Epidermal melanocyte (primary cell): ENCODE data around the gene HAGHL.

Experiments used
- DNase-seq: peaks from one replicate; pipeline ENCODE4 v3.0.0; 2011; ENCODE audit warnings: low spot score; ENCODE audit not compliant: insufficient read length

The HAGHL gene

DNA sequence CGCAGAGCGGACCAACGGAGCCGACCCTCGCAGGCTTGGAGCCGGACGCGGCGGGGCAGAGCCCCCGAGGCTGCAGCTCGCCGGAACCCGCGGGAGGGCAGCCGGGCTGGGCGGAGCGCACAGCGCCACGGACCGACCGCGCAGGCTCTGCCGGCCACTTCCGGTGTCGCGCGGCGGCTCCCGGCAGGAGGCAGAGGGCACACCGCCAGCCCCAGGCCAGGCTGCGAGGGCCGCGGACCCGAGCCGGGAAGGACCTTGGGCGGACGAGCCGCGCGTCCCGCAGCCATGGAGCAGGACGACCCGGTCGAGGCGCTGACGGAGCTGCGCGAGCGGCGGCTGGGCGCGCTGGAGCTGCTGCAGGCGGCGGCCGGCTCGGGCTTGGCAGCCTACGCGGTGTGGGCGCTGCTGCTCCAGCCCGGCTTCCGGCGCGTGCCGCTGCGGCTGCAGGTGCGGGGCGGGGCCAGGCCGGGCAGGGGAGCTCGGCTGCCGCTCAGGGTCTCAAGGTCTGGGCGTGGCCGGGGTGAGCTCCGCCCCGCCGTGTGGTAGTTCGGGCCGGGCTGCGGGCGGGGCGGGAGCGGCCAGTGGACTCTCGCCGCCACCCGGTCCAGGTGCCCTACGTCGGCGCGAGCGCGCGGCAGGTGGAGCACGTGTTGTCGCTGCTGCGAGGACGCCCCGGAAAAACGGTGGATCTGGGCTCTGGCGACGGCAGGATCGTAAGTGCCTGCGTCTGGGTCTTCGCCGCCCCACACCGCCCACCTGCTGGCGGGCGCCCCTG, 5.7 kb upstream of the HAGHL start, which contains the start of gene ANTKMT:
TSS of gene ANTKMT (plus strand) at position 157 of the 775 bp plus-strand sequence. CDS start at position 286, 129 bp downstream.
- peak; percentile 92 for DNase-seq

DNA sequence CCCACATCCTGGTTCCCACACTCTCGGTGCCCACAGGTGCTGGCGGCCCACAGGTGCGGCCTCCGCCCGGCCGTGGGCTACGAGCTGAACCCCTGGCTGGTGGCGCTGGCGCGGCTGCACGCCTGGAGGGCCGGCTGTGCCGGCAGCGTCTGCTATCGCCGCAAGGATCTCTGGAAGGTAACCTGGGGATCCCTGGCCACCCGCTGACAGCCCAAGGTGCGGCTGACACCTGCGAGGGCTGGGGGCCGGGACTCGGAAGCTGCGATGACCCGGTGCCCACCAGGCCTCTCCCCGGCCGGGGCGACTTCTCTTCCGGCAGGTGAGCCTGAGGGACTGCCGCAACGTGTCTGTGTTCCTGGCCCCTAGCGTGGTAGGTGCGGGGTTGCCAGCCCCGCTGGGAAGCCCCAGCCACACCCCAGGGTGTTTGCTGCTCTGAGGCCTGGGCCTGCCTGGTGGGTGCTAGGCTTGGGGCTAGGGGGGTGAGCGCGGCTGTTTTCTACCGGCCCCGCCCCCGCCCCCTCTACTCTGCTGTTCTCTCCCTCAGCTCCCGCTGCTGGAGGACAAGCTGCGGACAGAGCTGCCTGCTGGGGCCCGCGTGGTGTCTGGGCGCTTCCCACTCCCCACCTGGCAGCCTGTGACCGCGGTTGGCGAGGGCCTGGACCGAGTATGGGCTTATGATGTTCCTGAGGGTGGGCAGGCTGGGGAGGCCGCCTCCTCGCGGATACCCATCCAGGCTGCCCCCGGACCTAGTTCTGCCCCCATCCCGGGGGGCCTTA, 5.0 kb upstream of the HAGHL start:
- no peak for DNase-seq

DNA sequence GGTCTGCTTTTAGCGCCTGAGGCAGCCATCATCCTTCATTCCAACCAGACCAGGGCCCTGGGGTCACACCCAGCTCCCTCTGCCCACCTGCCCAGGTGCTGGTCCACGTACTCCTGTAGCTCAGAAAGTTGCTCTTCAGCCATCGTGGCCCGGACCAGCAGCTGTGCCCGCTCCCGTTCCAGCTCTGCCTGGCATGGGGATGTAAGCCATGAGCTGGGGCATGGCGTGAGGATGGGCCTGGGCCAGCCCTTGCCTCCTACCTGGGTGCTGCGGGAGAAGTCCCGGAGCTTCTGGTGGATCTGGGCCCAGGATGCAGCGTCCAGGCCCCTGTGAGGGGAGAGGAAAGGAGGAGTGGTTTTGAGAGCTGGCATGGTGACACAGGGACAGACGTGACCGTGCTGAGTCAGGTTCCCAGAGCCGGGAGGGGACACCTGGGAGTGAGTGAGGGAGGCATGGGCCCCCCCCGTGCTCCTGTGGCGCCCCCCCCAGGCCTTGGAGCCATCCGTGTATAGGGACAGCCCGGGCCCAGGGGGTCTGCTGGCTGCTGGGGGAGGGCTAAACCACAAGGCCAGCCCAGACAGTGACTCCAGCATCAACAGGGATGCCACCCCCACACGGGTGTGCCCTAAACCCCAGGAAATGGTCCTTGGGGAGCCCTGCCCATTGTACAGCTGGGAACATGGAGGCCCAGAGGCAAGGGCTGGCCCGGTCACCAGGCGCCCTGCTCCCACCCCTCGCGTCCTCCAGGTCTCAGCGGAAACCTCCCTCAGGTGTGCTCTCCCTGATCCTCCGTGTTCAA, 3.9 kb upstream of the HAGHL start:
- DNase-seq: no peak

DNA sequence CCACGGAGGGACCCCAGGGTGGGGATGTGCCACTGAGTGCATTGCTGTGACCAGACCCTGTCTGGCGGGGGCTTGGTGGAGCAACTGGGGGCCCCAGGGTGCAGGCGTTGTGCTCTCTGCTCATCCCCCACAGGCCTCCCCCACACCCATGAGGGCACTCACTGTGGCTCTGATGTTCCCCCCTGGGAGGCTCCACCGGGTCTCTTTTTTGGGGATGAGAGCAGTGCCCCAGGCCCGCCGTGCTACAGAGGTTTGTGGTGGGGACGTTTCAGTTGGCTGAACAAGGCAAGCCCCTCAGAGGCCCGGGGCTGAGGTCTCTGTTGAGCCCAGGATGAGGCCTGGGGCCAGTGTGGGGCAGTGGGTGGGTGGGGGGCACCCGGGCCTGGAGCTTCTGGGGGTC, 3.2 kb upstream of the HAGHL start:
- DNase-seq: no peak

DNA sequence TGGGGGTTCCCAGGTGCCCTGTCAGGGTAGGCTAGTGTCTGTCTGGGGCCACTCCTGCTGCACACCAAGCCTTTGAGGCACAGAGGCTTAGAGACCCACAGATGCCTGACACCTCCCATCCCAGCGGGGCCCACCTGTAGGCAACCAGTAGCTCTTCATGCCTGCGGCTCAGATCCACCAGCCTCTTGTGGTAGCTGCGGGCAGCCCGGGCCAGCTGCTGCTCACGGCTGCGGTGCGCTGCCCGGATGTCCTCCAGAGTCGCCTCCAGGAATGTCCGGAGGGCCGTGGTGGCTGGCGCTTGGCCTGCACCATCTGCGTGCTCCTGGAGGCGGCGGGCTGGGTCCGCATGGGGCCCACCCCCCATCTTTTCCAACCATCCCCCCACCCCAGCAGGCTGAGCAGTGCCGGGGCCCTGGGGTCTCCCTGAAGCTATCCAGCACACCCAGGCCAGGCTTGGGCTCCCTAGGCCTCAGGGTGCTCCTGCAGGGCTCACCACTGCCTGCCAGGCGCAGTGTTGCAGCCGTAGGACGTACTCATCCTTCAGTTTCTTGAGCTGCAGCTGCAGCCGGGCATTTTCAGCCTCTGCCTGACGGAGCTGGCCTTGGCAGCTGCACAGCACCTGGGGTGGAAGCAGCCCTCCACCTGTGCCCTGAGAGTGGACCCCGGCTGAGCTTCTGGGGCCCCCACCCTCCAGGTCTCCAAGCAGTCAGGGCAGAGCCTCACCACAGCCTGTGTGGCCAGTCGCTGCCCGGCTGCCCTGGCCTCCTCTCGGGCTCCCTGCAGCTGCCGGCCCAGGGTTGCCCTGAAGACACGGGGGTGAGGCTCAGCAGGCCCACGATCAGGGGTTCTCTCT, 2.5 kb upstream of the HAGHL start:
- no peak for DNase-seq

DNA sequence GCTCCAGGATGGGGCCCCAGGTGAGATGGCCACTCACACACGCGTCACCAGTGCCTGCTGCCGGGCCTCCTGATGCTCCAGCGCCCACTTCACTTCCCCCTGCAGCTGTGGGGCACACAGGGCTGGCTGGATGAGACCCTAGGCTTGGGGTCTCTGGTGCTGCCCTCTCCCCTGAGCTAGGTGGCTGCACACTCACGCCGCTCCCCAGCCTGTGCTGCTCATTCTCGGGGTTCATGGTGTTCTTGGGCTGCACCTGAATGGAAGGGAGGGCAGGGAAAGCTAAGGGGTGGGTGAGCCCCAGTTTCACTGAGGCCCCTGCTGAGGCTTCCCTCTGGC, 1.9 kb upstream of the HAGHL start:
- DNase-seq: no peak

DNA sequence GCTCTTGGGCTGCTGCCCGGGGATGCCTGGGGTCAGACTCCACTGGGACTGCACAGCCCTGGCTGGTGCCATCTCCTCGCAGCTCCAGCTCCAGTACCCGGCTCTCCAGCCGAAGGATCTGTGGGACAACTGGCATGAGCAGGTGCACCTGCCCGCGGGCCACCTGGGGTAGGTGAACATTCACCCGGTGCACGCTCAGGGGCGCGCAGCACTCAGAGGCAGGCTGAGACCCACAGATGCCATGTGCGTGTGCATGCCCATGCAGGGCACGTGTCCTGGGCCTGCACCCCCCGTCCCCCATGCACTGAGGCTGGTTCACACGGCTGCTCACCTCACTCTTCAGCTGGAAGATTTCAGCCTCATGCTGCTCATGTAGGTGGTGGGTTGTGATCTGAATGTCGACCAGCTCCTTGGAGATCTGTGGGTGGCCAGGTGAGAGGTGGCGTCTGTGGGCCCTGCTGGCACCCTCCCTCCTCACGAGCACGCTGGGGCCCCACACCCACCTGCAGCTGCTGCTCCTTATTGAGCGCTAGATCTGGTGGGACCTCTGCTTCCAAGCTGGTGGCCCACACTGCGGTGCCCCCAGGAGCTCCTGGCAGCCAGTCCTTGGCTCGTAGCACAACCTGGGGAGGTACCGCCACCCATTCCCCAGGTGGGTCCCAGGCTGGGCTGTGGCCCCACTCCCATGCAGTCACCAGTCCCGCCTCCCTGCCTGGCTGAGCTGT, 1.3 kb upstream of the HAGHL start:
- no peak for DNase-seq

DNA sequence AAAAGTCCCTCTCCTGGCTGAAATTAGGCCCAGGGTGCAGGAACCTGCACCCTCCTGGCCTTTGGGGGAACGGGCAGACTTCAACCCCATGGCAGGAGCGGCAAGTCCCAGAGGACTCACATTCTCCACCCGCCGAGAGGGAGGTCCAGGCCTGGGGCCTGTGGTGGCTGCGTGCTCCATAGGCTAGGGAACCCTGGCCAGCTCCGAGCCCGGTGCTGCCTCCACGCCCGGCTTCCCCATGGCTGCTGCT, 793 bp upstream of the HAGHL start:
- DNase-seq: no peak

DNA sequence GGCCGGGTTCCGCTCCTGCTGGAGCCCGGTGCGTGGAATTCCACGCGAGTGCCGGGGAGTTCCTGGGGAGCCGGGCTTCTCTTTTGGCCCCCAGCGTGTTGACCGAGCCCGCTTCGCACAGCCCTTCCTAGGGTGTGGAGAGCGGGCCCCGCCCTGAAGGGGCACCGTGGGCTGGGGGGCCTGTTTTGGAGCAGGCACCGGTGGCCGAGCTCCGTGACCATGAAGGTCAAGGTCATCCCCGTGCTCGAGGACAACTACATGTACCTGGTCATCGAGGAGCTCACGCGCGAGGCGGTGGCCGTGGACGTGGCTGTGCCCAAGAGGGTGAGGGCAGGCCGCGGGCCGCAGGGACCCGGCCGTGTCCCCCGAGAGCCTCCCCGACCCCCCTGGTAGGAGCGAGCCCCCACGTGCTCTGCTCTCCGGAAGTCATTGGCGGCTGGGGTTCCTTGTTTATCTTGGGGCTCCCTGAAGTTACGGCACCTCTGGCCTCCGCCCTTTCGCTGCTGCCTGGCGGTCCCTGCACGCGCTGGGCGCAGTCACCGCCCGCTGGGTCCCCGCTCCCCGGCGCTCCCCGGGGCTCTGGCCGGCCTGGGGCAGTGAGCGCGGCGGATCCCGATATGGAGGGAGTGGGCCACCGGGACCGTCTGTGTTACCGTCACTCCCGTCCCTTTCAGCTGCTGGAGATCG, 528 bp downstream of the HAGHL start:
- no peak for DNase-seq

DNA sequence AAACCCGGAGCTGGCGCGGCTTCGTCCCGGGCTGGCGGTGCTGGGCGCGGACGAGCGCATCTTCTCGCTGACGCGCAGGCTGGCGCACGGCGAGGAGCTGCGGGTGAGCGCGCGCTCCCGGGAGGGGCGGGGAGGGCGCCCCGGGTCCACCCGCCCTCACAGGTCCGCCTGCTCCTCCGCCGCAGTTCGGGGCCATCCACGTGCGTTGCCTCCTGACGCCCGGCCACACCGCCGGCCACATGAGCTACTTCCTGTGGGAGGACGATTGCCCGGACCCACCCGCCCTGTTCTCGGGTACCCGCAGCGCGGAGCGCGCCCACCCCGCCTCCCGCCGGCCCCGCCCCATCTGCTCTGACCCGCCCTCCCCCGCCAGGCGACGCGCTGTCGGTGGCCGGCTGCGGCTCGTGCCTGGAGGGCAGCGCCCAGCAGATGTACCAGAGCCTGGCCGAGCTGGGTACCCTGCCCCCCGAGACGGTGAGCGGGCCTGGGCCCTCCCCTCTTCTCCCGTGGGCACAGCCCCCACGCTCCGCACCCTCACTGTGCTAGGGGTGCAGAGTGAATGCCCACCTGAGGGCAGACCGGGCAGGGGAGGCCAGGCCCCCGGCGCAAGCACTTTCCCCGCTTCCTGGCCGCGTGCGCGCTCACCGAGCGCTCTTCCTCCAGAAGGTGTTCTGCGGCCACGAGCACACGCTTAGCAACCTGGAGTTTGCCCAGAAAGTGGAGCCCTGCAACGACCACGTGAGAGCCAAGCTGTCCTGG, 1.4 kb downstream of the HAGHL start:
- DNase-seq: peak; percentile 85

DNA sequence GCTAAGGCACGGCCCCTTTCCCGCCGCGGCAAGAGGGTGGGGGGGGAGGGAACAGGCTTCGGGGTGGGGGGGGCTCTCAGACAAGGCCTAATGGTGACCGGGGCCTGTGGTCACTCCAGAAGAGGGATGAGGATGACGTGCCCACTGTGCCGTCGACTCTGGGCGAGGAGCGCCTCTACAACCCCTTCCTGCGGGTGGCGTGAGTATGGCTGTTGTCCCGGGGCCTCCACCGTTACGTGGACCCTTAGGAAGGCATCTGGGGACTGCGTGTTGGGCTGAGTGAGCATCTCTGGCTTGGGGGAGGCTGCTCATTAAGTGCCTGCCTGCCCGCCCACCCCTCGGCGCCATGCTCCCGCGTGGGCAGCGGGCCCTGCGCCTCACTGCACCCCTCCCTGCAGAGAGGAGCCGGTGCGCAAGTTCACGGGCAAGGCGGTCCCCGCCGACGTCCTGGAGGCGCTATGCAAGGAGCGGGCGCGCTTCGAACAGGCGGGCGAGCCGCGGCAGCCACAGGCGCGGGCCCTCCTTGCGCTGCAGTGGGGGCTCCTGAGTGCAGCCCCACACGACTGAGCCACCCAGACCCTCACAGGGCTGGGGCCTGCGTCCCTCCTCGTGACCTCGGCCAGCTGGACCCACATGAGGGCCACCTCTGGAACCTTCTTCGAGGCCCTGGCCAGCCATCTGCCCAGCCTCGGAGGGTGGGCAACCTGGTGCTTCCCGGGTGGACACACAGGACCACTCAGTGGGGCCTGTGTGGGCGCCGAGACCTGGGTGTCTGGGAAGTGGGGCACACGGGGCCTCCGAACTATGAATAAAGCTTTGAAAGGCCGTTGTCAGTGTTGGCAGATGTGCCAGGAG, 2.2 kb downstream of the HAGHL start:
- no peak for DNase-seq

DNA sequence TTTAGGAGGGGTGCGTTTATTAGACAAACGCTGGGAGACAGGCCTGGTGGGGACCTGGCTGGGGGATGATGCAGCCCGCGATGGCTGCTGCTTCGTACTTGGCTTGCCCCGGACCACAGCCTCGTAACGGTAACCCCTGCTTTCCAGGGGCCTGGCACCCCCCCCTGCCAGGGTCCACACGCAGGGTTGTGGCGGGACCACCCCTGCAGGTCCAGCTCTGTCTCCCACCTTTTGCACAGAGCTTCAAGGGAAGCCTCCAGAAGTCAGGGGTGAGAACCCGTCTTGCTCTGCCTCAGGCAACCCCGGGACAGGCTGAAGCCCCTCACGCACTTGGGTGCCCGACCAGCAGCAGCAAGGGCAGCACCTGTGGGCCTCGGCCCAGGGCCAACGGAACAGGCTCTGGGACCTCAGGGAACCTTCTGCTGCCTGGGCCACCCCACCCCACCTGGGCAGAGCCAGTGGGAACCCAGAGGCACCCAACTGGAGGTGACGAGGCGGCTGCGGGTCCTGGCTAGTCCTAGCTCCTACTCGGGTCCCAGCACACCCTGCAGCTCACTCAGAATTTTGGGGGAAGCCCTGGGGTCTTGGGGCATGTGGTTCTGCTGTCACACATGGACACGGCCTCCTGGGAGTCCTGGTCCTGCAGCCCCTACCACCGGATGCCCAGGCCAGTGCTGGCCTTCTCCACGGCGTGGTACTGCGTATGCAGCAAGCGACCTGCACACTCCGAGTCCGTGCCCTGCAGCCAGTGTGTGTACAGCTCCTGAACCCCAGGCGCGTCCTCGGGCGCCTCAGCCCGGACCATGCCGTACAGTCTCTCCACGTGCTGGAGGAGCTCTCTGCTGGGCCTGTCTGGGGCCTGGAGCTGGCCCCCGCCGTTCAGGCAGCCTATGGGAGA, 3.1 kb downstream of the HAGHL start:
- DNase-seq: no peak

DNA sequence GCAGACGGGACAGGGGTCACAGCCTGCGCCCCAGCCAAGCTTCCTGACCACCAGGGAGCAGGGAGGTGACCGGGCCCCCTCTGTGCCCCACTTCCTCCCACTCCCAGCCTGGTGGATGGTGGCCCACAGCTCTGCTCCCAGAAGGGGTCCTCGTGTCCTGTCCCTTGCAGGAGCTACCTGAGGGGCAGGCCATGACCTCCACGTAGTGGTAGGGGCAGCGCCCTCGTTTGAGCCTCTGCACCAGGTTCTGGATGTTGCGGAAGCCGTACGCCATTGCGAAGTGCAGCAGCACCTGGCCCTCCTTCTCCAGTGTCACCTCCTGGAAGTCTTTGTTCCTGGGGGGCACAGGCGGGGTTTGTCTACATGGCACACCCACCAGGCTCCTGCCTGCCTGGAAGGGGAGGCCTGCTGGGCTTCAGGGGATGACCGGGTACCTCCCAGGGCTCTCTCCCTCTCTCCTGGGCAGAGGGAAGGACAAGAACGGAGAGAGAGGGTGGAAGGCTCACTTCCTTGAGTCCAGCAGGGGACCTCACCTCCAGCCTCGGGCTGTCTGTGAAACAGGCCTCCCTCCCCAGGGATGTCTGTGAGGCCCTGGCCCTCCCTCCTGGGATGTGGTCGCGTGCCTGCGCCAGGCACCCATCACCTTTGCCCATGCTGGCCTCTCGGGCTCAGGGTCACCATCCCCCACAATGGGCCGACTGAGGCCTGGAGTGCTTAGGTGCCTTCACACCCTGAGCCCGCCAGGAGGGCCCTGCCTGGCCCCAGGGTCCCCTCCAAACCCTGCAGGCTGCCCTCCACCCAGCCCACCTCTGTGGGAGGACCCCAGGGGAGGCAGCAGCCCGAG, 4.0 kb downstream of the HAGHL start:
- DNase-seq: no peak

DNA sequence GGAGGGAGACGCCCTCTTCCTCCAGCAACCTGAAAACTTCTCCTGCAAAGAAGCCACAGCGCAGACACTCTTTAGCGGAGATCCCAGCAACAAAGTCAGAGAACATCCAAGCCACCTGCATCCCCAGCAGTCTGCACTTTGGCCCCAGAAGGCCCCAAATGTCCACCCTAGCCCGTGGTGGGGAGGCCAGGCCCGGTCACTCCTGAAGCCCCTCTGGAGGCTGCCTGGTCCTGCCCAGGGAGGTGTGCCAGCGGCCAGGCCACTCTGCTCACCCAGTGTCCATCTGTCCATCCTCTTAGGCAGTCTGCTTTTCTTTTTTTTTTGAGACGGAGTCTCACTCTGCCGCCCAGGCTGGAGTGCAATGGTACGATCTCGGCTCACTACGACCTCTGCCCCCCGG, 5.4 kb downstream of the HAGHL start:
- no peak for DNase-seq

DNA sequence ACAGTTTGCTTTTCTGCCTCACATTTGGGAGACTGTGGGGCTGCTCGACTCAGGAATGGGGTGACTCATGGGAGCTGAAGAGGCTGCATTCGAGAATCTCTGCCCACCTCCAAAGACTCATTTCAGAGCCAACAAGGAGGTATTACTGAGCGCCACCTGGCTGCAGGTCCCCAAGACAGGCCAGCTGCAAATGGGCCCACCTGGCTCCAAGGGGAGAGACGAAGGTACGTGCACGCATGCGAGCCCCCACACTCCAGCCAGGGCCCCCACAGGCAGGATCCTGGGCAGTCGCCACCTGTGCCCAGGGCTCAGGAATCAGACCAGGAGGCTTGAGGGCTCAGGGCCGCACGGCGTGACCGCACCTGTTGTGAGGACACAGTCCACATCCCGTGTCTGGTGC, 6.0 kb downstream of the HAGHL start:
- no peak for DNase-seq

DNA sequence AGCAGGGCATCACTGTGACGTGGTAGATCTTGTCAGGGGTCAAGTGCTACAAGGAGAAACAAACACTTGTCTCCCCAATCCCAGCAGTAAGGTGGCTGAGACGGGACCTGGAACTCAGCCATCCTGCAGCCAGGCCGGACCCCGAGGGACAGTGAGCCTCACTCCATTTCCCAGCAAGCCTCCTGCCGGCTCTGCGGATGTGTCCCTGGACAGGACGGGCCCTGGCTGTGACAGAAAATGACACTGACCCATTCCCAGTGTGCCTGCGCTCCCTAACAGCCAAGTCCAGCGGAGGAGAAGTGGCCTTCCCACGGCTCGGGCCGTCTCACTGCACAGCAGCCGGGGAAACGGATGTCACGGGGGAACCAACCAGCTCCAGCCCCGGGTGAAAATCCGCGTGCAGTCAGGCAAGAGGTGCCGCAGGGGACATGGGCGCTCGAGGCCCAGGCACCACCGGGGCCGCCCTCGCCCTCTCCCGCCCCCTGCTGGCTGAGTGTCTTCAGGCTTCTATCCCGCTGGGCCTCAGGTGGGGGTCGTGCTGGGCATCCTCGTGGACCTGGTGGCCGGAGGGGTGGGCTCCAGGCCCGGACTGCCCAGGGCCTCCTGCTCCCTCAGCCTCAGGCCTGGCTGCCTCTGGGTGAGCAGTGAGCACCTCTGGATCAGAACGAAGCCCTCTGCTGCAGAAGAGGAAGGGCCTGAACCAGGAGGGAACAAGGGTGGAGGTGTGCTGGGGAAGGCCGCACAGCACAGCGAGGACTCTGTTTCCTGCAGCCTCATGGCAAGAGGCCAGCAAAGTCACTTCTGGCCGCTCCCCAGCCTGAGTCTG, 6.7 kb downstream of the HAGHL start:
- DNase-seq: no peak
